Measurements from ENCODE around the gene C6orf62.

GRCh38 chr6:24659561-24659960 lies 59.4 kb downstream of the C6orf62 start:
- TF ChIP-seq EZH2 (IDR thresholded peaks at IDR 0.05; ENCODE audit: low read depth, unreplicated experiment) = no peak
- no peak for TF ChIP-seq POLR2AphosphoS5 (IDR thresholded peaks at IDR 0.05; ENCODE audit: low read depth)
- TF ChIP-seq CTCF (conservative IDR thresholded peaks at IDR 0.05; ENCODE audit: low read depth in 2 of 2) = no peak
- no peak for TF ChIP-seq REST (IDR thresholded peaks at IDR 0.05; ENCODE audit: unreplicated experiment)
- TF ChIP-seq EZH2phosphoT487 (IDR thresholded peaks at IDR 0.05; ENCODE audit: unreplicated experiment) = no peak
- no peak for TF ChIP-seq JUNB (IDR thresholded peaks at IDR 0.05; ENCODE audit: unreplicated experiment)
